HEK293T (cell line): ENCODE data around the gene PDPR.
"Not testable (repeated sequence)": the region's sequence is repeated elsewhere in the genome, so short reads cannot be mapped to it uniquely, and the experiment has no call there.

Experiments used
- ARNT ChIP-seq: fragments of 450-650 bp; IDR thresholded peaks from 2 replicates; pipeline ENCODE4 v1.6.1; 2017; ENCODE audit warnings: mild to moderate bottlenecking
- CTBP1 ChIP-seq: fragments of 450-650 bp; IDR thresholded peaks from 2 replicates; pipeline ENCODE4 v1.6.1; 2016; ENCODE audit warnings: borderline replicate concordance
- ELF4 ChIP-seq: fragments of 450-650 bp; IDR thresholded peaks from 2 replicates; pipeline ENCODE4 v1.6.1; 2017; ENCODE audit warnings: antibody characterized with exemption
- FOXA1 ChIP-seq: fragments of 450-650 bp; IDR thresholded peaks from 2 replicates; pipeline ENCODE4 v1.6.1; 2016; ENCODE audit warnings: mild to moderate bottlenecking
- LEF1 ChIP-seq: fragments of 450-650 bp; IDR thresholded peaks from 2 replicates; pipeline ENCODE4 v1.6.1; 2017; ENCODE audit warnings: mild to moderate bottlenecking, borderline replicate concordance
- SP1 ChIP-seq: fragments of 450-650 bp; IDR thresholded peaks from 2 replicates; pipeline ENCODE4 v1.6.1; 2017
- ZNF384 ChIP-seq: fragments of 450-650 bp; IDR thresholded peaks from 2 replicates; pipeline ENCODE4 v1.6.1; 2016

DNA sequence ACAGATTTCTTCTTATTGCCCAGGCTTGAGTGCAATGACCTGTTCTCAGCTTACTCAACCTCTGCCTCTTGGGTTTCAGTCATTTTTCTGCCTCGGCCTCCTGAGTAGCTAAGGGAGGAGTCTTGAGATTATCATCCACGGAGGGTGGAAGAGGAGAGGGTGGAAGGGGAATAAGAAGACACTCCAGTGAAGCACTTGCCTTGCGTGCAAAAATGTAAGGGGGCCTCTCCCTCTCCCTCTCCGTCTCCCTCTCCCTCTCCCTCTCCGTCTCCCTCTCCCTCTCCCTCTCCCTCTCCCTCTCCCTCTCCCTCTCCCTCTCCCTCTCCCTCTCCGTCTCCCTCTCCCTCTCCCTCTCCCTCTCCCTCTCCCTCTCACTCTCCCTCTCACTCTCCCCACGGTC, 89.4 kb downstream of the PDPR start:
- not testable (repeated sequence) for TF ChIP-seq ARNT, ELF4, ZNF384, CTBP1, SP1, LEF1, FOXA1
